Raji (cell line): ENCODE results near the gene KPNA1.
A peak's percentile ranks its signal among the peaks of the same experiment; 100 is the strongest.

ENCODE experiments used
- POLR2A ChIP-seq: IDR thresholded peaks from 2 replicates; pipeline ENCODE4 v1.6.1; 2011; ENCODE audit warnings: low read depth, low read length, control low read depth; ENCODE audit not compliant: insufficient read depth

The KPNA1 gene

DNA sequence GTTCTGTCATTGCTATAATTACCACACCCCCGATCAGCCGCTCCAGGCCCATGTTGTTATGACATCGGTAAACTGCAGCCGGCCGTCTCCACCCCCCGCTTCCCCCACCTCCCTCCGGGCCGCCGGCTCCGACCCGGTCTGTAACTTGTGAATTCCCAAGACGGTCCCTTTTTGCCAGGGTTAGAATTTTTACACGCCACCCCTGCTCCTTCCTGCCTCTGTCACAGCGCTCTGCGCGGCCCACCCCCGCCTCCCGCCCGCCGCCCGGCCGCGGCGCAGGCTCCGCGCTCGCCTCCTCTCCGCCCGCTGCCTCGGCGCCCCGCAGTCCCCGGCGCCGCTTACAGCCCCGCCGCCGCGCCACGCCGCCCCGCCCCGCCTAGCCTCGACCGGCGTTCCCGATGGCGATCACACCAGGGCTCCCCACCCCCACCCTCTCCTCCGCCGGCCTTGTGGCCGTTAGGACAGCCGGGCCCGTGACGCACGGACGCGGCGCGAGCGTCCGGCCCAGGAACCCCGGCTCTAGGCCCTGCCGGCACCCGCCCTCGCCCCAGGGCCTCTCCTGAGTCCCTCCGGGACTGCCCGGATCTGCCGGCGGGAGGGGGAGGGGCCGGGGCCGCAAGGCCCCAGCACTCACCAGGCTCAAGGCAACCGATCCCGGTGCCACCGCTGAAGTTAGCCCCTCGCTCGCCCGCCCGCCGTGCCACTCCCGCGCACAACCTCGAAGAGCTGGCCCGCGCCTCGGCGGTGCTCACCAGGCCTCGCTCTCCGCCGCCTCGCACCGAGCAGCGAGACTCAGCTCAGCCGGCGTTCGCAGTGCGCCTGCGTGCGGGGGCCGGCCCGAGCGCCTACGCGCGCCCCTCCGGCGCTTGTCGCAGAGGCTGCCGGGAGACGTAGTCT lies at the start of gene KPNA1:
Gene KPNA1 (minus strand): TSS at position 817 of the 897 bp plus-strand sequence. CDS start 18,374 bp downstream, outside the sequence.
- TF ChIP-seq POLR2A, result peak; percentile 96

DNA sequence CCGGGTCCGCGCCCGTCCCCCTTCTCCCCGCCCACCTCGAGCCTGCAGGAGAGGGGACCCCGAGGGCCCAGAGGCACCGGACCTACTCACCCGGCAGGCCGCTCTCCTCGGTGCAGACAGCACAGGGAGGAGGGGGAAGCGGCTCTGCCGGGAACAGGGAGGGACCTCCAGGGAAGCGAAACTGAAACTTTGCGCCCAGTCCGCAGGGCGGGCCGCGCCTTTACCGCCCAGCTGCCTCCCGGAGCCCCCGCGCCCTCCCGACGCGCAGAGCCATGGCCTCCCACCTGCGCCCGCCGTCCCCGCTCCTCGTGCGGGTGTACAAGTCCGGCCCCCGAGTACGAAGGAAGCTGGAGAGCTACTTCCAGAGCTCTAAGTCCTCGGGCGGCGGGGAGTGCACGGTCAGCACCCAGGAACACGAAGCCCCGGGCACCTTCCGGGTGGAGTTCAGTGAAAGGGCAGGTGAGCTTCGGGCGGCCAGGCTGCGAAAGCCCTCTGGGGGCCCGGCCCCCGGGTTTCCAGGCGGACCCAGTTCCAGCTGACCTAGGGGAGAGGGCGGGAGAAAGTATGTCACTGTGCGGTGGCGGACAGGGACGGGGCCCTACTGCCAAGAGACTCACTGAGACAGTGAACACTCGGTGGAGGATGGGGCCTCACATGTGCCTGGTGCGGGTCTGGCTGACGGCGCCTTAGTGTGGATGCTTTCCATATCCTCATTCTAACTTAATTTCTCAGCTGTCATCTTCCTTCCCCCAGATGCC lies 49.6 kb upstream of the KPNA1 start, which contains the start of the genes DTX3L and PARP9:
Gene DTX3L (plus strand): TSS at position 184 of the 758 bp plus-strand sequence. CDS start 89 bp downstream, at position 273.
Gene PARP9 (minus strand): TSS at position 146 of the 758 bp plus-strand sequence. CDS start 4,680 bp downstream, outside the sequence.
- TF ChIP-seq POLR2A, result peak; percentile 61; the same call in 1 of the 2 replicates

DNA sequence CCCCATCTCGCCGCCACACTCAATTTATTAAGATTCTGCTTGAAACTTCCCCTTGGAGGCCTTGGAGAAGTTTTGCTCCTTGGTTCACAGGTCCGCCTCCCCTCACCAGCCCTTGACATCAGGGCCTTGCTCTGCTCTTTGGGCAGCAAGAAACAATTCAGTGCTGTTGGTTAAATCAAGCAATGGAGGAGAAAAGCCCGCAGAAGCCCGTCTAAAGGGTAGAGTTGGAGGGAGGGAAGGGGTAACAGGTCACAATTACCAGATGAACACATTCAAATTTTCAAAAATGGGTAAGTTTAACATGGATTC lies 48.9 kb upstream of the KPNA1 start:
- no peak for TF ChIP-seq POLR2A

DNA sequence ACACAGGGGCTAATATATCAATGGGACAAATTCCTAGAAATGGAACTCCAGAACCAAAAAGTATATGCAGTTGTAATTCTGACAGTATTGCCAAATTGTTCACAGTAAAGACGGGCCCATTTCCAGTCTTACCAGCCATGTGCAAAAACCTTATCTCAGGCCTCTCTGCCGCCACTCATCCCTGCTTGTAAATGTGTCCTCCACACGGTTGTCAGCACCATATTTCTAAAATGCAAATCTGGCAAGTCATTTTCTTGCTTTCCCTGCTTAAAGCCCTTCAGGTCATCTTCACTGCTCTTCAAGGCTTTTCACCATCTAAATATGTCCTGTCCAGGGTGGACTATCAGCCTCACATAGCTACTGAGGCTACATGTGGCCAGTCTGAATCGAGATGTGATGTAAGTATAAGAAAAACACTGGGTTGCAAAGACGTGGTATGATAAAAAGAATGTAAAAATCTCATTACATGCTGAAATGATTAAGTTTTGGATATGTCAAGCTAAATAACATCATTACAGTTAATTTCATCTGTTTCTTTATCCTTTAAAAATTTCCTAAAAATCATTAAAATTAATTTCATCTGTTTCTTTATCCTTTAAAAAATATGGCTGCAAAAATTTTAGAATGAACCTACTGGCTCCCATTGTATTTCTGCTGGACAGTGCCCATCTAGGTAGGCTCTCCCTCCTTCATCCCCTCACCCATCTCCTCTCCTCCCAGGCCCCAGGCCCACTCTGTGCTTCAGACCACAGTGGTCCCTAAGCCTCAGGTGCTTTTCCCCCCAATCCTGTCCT lies 48.4 kb upstream of the KPNA1 start:
- no peak for TF ChIP-seq POLR2A

DNA sequence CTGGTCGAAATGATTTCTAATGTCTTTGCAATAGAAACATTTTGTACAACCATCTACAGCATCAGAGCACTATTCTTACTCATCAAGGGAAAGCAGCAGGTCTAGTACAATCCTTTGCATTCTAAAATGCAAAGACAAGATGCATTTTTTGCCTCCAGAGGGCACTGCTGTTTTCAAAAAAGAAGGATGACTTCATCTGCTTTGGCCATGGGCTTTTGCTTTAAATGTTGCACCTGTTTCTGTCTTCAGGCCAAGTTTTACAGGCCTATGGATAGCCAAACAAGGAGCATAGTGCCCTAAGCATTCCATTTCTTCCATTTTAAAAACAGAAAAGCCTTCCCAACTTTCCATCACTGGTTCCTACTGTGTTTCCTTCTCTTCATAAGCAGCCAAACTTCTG lies 45.9 kb upstream of the KPNA1 start:
- TF ChIP-seq POLR2A, result no peak

DNA sequence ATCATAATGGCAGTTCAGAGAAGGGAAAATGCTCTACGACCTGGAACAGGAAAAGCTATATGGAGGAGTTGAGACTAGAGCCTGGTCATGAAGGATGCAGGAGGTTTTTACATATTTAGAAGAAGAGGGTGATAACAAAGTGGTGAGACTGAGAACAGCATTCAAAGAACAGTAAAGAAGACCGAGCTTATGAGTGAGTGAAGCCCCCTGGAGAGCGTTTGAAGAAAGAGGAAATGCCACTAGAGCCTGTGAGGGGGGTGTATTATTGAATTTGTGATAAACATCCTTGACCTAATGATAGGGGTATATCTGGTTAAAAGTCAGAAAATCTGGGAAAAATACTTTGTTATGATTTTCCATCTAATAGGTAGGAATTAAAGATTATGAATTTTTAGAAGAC lies 45.2 kb upstream of the KPNA1 start:
- TF ChIP-seq POLR2A, result no peak

DNA sequence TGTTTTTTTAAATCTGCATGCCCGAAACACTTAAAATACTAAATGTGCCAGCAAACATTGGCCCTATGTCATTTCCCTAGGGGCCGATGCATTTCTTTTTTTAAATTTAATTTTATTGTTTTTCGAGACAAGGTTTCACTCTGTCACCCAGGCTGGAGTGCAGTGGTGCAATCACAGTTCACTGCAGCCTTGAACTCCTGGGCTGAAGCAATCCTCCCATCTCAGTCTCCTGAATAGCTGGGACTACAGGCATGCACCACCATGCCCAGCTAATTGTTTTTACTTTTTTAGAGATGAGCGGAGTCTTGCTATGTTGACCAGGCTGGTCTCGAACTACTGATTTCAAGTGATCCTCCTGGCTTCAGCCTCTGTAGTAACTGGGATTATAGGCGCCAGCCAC lies 43.9 kb upstream of the KPNA1 start:
- no peak for TF ChIP-seq POLR2A

DNA sequence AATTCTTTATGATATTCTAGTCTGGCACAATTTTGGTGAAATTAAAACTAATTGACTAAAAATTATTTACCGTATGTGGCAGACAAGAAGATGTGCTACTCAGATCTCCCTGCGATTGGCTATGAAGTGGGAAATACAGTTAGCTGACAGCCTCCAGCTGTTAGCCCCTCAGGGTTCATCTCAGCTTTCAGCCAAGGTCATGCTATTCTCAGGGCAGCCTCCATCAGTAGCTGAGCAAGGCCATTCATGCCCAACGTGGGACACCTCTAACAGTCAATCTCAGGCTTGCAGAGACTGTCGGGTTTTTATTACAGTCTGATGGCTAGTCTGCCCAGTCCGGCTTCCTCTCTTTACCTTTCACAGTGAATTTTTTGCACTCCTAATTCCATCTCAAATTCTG lies 42.6 kb upstream of the KPNA1 start:
- TF ChIP-seq POLR2A, result no peak

DNA sequence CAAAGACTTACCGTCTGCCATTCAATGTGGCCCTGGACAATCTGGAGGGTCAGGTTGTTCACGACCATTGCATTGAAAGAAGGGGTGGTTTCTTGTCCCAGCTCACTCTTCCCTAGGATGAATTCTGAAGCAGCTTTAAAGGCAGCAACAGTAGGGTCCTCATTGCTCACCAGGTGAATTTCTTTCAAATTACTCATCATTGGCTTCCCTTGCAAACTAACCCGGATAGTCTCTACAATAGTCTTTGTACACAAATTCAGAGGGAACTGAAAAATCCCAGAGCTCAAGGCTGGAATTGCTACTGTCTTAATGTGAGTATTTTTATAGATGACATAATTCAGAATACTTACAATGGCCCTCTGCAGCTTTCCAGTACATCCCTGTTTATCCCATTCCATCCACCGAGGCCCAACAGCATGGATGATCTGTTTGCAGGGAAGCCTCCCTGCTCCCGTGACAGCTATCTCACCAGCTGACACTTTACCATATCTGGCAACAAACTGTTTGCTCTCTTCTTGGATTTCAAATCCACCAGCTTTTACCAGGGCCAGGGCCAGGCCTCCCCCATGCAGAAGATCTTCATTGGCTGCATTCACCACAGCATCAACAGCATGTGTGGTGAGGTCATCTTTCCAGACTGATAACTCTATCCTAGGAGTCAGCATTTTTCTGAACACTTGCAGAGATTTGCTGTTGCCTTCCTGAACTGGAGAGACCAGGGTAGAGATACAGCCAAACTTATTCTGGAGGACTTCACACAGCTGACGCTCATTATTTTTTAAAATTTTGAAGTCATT lies 40.7 kb upstream of the KPNA1 start:
- TF ChIP-seq POLR2A, result no peak

DNA sequence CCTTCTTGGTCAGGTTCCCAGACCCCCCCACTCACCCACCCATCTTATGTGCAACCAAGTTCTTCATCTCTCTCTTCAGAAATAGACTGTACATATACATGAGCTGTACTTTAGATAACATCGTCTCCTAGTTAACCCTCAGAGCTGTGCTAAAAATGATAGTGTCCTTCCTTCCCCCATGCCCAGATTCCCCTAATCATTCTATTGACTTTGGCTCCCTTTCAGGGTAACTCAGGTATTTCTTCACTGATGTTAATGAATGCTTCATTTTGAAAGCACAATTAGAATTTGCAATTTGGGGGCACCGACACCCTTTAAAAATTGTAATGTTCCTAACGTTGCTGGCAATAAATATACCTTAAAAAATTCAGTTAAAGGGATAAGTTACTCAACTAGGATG lies 38.4 kb upstream of the KPNA1 start:
- TF ChIP-seq POLR2A, result no peak

DNA sequence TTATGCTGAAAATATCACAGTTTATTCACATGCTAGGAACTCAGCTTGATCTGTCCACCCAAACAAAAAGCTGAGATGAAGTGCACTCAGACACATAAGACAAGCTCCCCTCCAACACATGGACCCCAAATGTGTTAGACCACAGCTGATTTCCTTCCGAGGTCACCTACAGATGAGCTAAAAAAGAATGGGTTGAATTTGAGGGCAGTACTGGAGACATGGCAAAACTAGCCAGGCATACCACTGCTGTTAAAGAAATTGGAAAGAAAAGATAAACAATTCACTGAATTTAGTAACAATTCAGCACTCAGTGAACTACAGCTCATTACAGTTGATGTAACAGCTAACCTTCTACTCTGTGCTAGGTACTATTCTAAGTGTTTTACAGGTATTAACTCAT lies 33.9 kb upstream of the KPNA1 start:
- TF ChIP-seq POLR2A, result no peak

DNA sequence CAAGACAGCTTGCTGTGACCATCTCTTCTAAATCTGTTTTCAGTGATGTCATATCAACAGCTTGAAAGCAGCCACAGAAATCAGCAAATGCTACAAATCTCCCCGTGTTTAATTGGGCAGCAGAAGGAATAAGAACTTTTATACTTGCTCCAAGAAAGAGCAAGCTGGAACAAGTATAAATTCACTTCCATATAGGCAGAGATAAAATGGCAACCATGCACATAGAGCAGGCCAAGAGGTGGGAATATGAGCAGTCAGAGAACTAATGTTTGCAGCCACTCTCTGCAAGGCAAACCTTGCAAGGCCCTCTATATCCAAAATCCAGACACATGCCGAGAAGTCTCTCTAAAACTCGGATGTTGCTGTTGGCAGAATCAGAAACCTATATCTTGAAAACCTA lies 33.3 kb upstream of the KPNA1 start:
- TF ChIP-seq POLR2A, result no peak

DNA sequence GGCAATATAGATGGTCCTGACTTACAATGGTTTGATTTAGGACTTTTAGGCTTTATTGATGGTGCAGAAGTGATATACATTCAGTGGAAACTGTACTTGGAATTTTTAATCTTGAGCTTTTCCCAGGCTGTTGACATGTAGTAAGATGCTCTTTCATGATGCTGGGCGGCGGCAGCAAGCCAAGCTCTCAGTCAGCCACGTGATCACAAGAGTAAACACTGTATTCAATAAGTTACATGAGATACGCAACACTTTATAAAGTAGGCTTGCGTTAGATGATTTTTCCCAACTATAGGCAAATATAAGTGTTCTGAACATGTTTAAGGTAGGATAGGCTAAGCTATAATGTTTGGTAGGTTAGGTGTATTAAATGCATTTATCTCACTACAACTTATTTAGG lies 31.4 kb upstream of the KPNA1 start:
- TF ChIP-seq POLR2A, result no peak

DNA sequence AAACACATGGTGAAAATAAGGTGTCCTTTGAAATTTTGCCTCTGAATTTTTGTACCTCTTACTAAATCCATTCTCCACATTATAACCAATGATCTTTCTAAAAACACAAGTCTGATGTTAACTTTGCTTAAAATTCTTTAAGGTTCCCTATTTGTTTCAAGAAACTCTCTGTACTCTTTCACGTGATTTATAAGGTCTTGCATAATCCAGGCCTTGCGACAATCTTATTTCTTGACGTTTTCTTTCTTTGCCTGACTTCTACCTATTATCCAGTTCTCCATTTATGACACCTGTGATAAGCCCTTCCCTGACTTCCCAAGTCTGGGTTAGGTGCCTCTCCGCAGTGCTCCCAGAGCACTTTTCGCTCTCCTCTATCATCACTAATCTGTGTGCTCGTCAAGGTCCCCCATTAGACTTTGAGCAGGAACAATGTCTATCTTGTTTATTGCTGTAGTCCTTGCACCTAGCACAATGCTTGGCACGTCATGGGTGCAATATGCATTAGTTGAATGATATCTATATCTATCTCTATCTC lies 24.3 kb upstream of the KPNA1 start:
- TF ChIP-seq POLR2A, result no peak
